Fibroblast of villous mesenchyme (primary cell): Measurements from ENCODE around the gene KLF7. TPM values are rescaled to one million over a fixed set of nuclear protein-coding genes. Genes with fewer than 3 reads are reported as not detected.

ENCODE experiments used
- DNase-seq: peaks from one replicate; pipeline ENCODE4 v3.0.0-alpha.2; 2010; ENCODE audit warnings: low read depth
- H3K4me3 ChIP-seq: 2 replicates; pipeline ENCODE4 v1.5.1; 2011; ENCODE audit warnings: low read depth, mild to moderate bottlenecking, low read length
- total RNA-seq: library from RNA; depleted of rRNA; stranded (reverse); fragments of >200 nt; gene quantifications from 2 replicates; pipeline ENCODE4 v1.2.3, GENCODE V29; 2012
- TF ChIP-seq, protein P1 (sequence below): IDR thresholded peaks from 2 replicates; pipeline ENCODE4 v1.5.1; 2012; ENCODE audit warnings: low read depth, mild to moderate bottlenecking, low read length; ENCODE audit not compliant: insufficient read depth

The KLF7 gene
- total RNA-seq, 1 donor: 28.1 TPM

DNA sequence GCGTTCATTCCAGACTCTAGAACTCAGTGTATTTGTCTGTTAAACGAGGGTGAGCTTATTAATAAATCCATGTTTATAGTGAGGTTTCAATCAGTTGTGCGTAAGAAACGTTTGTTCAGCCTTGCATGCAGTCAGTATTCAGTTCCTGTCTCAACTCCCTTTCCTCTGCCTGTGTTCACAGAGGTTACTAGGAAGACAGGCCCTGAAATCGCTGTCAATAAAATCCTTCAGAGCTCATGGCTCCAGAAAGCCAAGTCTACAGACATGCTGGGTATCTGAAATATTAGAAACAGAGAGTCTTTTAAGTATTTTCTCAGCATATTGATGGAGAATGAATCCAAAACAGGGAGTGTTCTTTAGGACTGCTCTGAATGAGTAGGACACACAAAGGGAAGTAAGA lies 75.4 kb downstream of the KLF7 start:
- H3K4me3 ChIP-seq: no peak overlapping the region
- no peak for DNase-seq

DNA sequence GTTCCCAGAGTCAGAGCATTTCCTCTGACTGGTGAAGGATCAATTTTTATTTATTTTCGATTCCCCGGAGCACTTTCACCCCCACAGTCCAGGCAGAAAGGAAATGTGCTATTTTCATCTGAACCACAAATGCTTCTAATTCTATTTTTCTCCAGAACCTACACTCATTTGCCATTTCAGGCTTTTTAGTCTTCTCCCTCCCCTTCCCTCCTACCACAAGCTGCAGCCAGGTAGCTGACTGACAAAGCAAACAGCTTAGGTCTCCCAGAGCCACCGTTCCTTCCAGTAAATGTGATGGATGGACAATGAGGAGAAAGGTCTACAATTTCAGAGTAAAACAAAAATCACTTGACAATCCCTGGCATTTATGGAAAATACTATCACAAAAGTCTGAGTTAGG lies 76.9 kb downstream of the KLF7 start:
- no peak for DNase-seq
- H3K4me3 ChIP-seq: no peak overlapping the region
- TF ChIP-seq, protein P1, sequence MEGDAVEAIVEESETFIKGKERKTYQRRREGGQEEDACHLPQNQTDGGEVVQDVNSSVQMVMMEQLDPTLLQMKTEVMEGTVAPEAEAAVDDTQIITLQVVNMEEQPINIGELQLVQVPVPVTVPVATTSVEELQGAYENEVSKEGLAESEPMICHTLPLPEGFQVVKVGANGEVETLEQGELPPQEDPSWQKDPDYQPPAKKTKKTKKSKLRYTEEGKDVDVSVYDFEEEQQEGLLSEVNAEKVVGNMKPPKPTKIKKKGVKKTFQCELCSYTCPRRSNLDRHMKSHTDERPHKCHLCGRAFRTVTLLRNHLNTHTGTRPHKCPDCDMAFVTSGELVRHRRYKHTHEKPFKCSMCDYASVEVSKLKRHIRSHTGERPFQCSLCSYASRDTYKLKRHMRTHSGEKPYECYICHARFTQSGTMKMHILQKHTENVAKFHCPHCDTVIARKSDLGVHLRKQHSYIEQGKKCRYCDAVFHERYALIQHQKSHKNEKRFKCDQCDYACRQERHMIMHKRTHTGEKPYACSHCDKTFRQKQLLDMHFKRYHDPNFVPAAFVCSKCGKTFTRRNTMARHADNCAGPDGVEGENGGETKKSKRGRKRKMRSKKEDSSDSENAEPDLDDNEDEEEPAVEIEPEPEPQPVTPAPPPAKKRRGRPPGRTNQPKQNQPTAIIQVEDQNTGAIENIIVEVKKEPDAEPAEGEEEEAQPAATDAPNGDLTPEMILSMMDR: no peak

More for the DNA sequence above, 75.4 kb downstream of the KLF7 start:
- TF ChIP-seq, protein P1: no peak

DNA sequence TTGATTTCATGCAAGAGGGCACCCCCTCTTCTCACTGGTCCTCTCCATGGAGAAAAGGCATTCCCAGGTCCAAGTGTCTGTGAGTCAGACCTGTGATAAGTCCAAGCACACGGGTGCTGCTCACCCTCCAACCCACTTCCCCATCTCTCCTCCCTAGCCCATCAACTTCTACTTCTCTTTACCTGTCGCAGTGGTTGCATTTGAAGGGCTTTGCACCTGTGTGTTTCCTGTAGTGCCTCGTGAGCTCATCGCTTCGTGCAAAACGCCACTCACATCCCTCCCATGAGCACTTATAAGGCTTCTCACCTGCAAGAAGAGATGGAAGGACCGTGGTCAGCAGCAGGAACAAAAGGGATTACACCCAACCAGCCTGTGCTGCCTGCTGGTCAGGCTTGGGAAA lies 77.5 kb downstream of the KLF7 start:
- TF ChIP-seq, protein P1: no peak
- no peak for DNase-seq
- no peak overlapping the region for H3K4me3 ChIP-seq

DNA sequence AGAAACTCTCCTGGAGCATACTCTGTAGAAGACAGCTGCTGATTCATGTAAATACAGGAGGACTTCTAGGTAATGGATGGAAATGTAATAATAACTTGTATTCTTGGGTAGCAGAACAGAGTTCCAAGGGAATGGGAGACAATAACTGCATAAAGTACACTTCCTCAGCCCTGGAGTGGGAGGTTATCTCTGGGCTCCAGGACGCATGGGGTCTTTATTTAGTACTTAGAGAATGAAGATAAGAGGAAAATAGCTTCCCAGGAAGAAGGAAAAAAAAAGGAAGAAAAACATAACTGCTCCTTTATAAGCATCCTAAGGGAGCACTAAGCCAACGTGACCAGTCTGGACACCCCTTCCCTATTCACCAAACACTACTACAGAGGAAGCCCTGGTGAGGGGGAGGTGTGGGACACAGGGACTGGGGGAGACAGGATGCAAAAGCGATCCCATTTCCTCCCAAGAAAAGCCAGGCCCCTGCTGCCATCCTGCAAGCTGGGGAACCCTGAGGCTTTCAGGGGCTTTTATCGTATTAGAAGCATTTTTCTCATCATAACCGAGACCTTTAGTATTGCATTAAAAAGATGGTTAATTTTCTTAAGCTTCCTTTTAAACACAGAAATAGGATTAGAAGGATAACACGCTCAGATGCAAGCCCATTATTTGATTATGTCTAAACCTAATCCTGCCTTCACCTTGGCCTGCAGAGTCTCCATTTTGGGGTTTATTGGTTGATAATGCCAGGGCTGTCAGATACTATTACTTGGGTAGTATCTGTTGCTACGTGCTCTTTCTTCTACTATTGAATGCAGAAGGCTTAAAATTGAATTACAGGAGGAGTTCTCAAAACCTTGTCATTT lies 78.5 kb downstream of the KLF7 start:
- TF ChIP-seq, protein P1: no peak
- no peak for DNase-seq
- no peak overlapping the region for H3K4me3 ChIP-seq

DNA sequence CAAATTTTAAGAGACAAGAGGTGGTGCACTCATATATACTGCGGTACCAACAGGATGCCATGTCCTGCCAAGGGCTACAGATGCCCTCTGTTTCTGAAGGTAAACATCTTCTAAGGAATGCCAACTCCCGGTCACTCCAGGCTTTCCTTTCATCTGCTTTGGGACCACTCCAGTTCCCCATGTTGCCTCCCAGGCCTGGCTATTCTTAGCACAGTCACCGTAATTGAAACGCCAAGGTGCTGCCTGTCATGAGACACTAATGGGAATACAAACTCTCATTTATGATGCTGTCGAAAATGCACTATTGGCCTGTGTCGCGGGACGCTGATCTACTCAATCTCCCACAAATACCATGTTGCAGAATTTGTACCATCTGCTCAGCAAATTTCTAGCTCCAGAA lies 79.6 kb downstream of the KLF7 start:
- TF ChIP-seq, protein P1: no peak
- no peak overlapping the region for H3K4me3 ChIP-seq
- no peak for DNase-seq

DNA sequence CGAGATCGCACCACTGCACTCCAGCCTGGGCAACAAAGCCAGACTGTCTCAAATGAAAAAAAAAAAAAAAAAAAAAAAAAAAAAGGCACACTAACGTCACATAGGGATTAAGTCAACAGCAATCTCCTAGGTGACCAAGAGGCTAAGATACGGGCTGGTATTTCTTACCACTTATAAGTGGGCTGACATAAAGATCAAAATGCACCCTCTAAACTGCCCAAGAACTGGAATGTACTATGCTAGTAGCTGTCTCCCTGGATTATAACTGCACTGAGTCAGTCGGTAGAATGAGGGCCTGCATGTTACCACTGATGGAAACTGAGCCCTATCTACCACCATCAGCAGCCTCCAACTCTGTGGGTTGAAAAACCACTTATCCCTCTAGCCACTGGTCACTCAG lies 80.6 kb downstream of the KLF7 start:
- no peak overlapping the region for H3K4me3 ChIP-seq
- DNase-seq: no peak
- TF ChIP-seq, protein P1: no peak
